HepG2 (cell line): ENCODE results near the gene LRRC25. TPM values are rescaled to one million over a fixed set of nuclear protein-coding genes. Genes with fewer than 3 reads are reported as not detected.

ENCODE experiments used
- DPF2 ChIP-seq: sonication (generic); formaldehyde crosslinking; IDR thresholded peaks from 2 replicates; pipeline ENCODE4 v1.4.0; 2020; ENCODE audit warnings: mild to moderate bottlenecking, low read depth, missing genetic modification reagents, borderline replicate concordance
- EHMT2 ChIP-seq: fragments of 200-600 bp; sonication (generic); IDR thresholded peaks from 2 replicates; pipeline ENCODE4 v1.7.0; 2017; ENCODE audit warnings: antibody characterized with exemption, low read depth, low read length, borderline replicate concordance
- JDP2 ChIP-seq: sonication (generic); formaldehyde crosslinking; IDR thresholded peaks from 2 replicates; pipeline ENCODE4 v1.8.1; 2022; ENCODE audit warnings: missing genetic modification reagents, borderline replicate concordance
- MATR3 ChIP-seq: sonication (generic); formaldehyde crosslinking; IDR thresholded peaks from 2 replicates; pipeline ENCODE4 v1.4.0; 2020; ENCODE audit warnings: missing genetic modification reagents
- MTF2 ChIP-seq: sonication (generic); formaldehyde crosslinking; IDR thresholded peaks from 2 replicates; pipeline ENCODE4 v1.5.0; 2020; ENCODE audit warnings: missing genetic modification reagents, borderline replicate concordance
- MYPOP ChIP-seq: sonication (generic); formaldehyde crosslinking; IDR thresholded peaks from 2 replicates; pipeline ENCODE4 v1.8.1; 2023; ENCODE audit warnings: mild to moderate bottlenecking, moderate library complexity, missing genetic modification reagents
- ZBTB8A ChIP-seq: sonication (generic); formaldehyde crosslinking; IDR thresholded peaks from 2 replicates; pipeline ENCODE4 v1.4.0; 2020; ENCODE audit warnings: mild to moderate bottlenecking, low read depth, missing genetic modification reagents, borderline replicate concordance
- ZNF180 ChIP-seq: sonication (generic); formaldehyde crosslinking; IDR thresholded peaks from 2 replicates; pipeline ENCODE4 v1.4.0; 2020; ENCODE audit warnings: low read depth, missing genetic modification reagents, borderline replicate concordance
- ZNF30 ChIP-seq: sonication (generic); formaldehyde crosslinking; IDR thresholded peaks from 2 replicates; pipeline ENCODE4 v1.5.0; 2020; ENCODE audit warnings: mild to moderate bottlenecking, missing genetic modification reagents
- ZNF567 ChIP-seq: sonication (generic); formaldehyde crosslinking; IDR thresholded peaks from 2 replicates; pipeline ENCODE4 v1.8.1; 2023; ENCODE audit warnings: mild to moderate bottlenecking, missing genetic modification reagents, borderline replicate concordance
- ZNF629 ChIP-seq: sonication (generic); formaldehyde crosslinking; conservative IDR thresholded peaks from 2 replicates; pipeline ENCODE4 v1.5.0; 2020; ENCODE audit warnings: missing genetic modification reagents
- ZNF710 ChIP-seq: sonication (generic); formaldehyde crosslinking; IDR thresholded peaks from 2 replicates; pipeline ENCODE4 v1.5.0; 2020; ENCODE audit warnings: mild to moderate bottlenecking, missing genetic modification reagents, borderline replicate concordance
- ZNF776 ChIP-seq: sonication (generic); formaldehyde crosslinking; IDR thresholded peaks from 2 replicates; pipeline ENCODE4 v1.4.0; 2020; ENCODE audit warnings: mild to moderate bottlenecking, missing genetic modification reagents
- ZNF883 ChIP-seq: sonication (generic); formaldehyde crosslinking; IDR thresholded peaks from 2 replicates; pipeline ENCODE4 v1.5.1; 2020; ENCODE audit warnings: mild to moderate bottlenecking, missing genetic modification reagents; ENCODE audit errors: not compliant biosample characterization
- polyA plus RNA-seq, 8 experiments: library from polyadenylated mRNA; depleted of rRNA in 3 of 8; stranded (reverse) in 7 of 8; unstranded in 1 of 8; fragments of >200 nt; fragmentation: Illumina TruSeq in 4 of 8; extraction: Trizol in 4 of 8; gene quantifications; 2 replicates each; pipeline versions ENCODE4 v1.2.1 to v1.2.3, GENCODE V29; 2011 to 2016; ENCODE audit warnings: low read depth in 4 of 8, missing spikeins in 1 of 8, mixed read lengths in 1 of 8; ENCODE audit not compliant: insufficient read depth in 1 of 8
- total RNA-seq, 5 experiments: library from RNA; depleted of rRNA; stranded (reverse); fragments of >200 nt; fragmentation: Illumina TruSeq; extraction: Trizol; gene quantifications; 2 replicates each; pipeline ENCODE4 v1.2.3, GENCODE V29; 2016; ENCODE audit warnings: low read depth in 1 of 5
- TF ChIP-seq, protein P1 (sequence below): sonication (generic); formaldehyde crosslinking; IDR thresholded peaks from 2 replicates; pipeline ENCODE4 v1.5.0; 2020; ENCODE audit warnings: mild to moderate bottlenecking, missing genetic modification reagents, borderline replicate concordance
- TF ChIP-seq, protein P2 (sequence below): sonication (generic); formaldehyde crosslinking; IDR thresholded peaks from 2 replicates; pipeline ENCODE4 v1.5.1; 2020; ENCODE audit warnings: missing genetic modification reagents, mild to moderate bottlenecking, borderline replicate concordance
- TF ChIP-seq, protein P3 (sequence below): sonication (generic); formaldehyde crosslinking; IDR thresholded peaks from 2 replicates; pipeline ENCODE4 v1.5.1; 2020; ENCODE audit warnings: missing genetic modification reagents, mild to moderate bottlenecking, borderline replicate concordance

The LRRC25 gene
- total and polyA plus RNA-seq, 2 of the 13 experiments (the other 11 are each of a cell fraction or from before 2014, with no cell fraction given), result 0.13 to 0.53 TPM

DNA sequence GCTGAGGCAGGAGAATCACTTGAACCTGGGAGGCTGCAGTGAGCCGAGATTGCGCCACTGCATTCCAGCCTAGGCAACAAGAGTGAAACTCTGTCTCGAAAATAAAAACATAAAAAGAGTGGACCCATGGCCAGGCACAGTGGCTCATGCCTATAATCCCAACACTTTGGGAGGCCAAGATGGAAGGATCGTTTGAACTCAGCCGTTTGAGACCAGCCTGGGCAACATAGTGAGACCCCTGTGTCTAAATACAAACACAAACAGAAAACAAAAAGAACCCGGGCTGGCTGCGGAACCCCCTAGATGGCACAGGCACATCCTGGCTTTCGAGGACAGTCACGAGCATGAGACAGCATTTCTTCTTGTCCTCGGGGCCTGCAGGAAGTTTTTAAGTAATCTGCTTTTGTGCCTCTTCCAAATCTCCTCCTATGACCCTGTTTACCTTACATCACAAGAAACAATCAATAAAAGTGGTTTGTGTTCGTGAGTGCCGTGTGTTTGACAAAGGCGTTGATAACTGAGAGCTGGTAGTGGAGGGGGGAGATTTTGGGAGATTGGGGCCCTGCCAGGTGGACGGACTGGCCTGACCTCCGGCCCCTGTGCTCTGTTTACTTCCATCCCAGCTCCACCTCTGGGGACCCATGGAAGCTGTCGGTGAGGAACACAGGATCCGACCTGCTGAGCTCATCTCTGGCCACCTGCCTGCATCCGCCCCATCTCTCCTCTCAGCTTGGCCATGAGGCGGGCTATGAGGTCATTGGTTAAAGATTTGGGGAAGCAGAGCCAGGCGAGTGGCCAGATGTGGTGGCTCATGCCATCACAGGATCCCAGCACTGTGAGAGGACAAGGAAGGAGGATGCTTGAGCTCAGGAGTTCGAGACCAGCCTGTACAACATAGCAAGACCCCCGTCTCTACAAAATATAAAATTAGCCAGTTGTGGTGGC lies 17.3 kb downstream of the LRRC25 start (continued):
- TF ChIP-seq, protein P1, sequence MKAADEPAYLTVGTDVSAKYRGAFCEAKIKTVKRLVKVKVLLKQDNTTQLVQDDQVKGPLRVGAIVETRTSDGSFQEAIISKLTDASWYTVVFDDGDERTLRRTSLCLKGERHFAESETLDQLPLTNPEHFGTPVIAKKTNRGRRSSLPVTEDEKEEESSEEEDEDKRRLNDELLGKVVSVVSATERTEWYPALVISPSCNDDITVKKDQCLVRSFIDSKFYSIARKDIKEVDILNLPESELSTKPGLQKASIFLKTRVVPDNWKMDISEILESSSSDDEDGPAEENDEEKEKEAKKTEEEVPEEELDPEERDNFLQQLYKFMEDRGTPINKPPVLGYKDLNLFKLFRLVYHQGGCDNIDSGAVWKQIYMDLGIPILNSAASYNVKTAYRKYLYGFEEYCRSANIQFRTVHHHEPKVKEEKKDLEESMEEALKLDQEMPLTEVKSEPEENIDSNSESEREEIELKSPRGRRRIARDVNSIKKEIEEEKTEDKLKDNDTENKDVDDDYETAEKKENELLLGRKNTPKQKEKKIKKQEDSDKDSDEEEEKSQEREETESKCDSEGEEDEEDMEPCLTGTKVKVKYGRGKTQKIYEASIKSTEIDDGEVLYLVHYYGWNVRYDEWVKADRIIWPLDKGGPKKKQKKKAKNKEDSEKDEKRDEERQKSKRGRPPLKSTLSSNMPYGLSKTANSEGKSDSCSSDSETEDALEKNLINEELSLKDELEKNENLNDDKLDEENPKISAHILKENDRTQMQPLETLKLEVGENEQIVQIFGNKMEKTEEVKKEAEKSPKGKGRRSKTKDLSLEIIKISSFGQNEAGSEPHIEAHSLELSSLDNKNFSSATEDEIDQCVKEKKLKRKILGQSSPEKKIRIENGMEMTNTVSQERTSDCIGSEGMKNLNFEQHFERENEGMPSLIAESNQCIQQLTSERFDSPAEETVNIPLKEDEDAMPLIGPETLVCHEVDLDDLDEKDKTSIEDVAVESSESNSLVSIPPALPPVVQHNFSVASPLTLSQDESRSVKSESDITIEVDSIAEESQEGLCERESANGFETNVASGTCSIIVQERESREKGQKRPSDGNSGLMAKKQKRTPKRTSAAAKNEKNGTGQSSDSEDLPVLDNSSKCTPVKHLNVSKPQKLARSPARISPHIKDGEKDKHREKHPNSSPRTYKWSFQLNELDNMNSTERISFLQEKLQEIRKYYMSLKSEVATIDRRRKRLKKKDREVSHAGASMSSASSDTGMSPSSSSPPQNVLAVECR (CRISPR knock-in tag), result peak; percentile 80; the same call in 1 of the 2 replicates
- TF ChIP-seq EHMT2, result no peak
- TF ChIP-seq, protein P2, sequence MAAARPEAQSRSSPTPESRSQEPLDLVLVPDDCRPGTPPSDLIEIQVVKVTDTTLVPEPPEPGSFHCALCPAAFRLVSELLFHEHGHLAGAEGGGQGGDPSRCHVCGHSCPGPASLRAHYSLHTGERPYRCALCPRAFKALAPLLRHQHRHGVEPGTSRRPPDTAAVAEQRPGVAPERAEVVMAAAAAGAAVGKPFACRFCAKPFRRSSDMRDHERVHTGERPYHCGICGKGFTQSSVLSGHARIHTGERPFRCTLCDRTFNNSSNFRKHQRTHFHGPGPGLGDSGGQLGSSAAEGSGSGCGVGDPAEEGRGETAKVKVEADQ (CRISPR knock-in tag), result peak; percentile 90; the same call in 1 of the 2 replicates
- TF ChIP-seq MATR3, result no peak
- TF ChIP-seq ZNF883 (CRISPR knock-in tag), result peak; percentile 45
- peak; percentile 51 for TF ChIP-seq MYPOP (CRISPR knock-in tag)
- TF ChIP-seq, protein P3, sequence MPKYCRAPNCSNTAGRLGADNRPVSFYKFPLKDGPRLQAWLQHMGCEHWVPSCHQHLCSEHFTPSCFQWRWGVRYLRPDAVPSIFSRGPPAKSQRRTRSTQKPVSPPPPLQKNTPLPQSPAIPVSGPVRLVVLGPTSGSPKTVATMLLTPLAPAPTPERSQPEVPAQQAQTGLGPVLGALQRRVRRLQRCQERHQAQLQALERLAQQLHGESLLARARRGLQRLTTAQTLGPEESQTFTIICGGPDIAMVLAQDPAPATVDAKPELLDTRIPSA (CRISPR knock-in tag), result no peak
- TF ChIP-seq ZNF710 (CRISPR knock-in tag), result peak; percentile 74; the same call in 1 of the 2 replicates
- TF ChIP-seq ZBTB8A (CRISPR knock-in tag), result no peak; the same call in 1 of the 2 replicates
- peak; percentile 73; the same call in 1 of the 2 replicates for TF ChIP-seq ZNF567 (CRISPR knock-in tag)
- no peak for TF ChIP-seq MTF2 (CRISPR knock-in tag)
- TF ChIP-seq ZNF30 (CRISPR knock-in tag), result no peak
- TF ChIP-seq ZNF180, result no peak
- peak; percentile 45 for TF ChIP-seq ZNF776 (CRISPR knock-in tag)
- TF ChIP-seq DPF2 (CRISPR knock-in tag), result peak; percentile 68
- TF ChIP-seq ZNF629 (CRISPR knock-in tag), result 0 out of 2 replicates have a peak, but pooled peaks have one; percentile 22
- no peak for TF ChIP-seq JDP2 (CRISPR knock-in tag)
